Stimulated activated CD8-positive, alpha-beta memory T cell treated with anti-CD3 and anti-CD28 coated beads, Interleukin-2, amount 100 ng/mL, for 48 hours (primary cell): Measurements from ENCODE around the gene IRS1.

Experiments
- DNase-seq, 2 donors: peaks; one replicate each; pipeline ENCODE4 v3.0.0-alpha.2; 2020; ENCODE audit warnings: low read depth in 2 of 2

Gene IRS1

GRCh38 chr2:226721541-226721940 lies 78.1 kb downstream of the IRS1 start:
- DNase-seq: no peak

DNA sequence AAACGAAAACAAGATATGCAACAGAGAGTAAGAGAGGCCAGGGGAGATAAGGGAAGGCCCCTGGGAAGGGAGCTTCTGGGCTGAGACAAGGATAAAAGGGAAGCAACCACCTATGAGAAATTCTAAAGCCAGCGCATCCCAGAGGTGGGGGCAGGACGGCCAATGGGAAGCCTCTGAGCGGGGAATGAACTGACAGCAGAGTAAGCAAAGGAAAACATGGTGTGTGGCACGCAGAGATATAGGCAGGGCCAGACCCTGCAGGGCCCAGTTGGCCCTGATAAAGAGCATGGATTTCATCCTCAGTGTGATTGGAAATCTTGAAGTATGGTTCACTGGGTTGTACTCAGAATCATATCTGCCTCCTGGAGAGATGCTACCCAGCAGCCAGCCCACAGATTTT lies 78.7 kb downstream of the IRS1 start:
- DNase-seq: no peak

- no peak for DNase-seq
Measured at GRCh38 chr2:226717719-226718118, 81.9 kb downstream of the IRS1 start.

- no peak for DNase-seq
Measured at GRCh38 chr2:226716126-226716525, 83.5 kb downstream of the IRS1 start.

GRCh38 chr2:226715347-226715990 lies 84.2 kb downstream of the IRS1 start:
- no peak for DNase-seq

DNA sequence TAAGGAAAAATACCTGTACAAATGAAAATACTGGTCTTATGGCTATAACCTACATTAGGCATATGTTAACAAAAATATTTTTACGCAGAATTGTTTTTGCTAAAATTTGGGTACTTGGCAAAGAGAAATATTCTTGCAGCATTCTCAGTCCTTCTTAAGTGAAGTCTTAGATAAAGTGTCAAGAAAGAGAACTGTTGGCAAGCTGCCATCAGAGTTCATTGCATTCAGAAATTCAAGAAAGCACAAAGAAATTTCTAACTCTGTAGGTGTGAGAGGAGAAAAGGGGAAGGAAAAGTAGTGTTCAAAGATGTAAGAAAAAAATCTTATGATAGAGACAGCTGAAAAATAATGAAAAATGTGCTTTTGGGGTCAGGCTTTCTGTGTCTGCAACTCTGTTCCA lies 86.7 kb downstream of the IRS1 start:
- DNase-seq: no peak

DNA sequence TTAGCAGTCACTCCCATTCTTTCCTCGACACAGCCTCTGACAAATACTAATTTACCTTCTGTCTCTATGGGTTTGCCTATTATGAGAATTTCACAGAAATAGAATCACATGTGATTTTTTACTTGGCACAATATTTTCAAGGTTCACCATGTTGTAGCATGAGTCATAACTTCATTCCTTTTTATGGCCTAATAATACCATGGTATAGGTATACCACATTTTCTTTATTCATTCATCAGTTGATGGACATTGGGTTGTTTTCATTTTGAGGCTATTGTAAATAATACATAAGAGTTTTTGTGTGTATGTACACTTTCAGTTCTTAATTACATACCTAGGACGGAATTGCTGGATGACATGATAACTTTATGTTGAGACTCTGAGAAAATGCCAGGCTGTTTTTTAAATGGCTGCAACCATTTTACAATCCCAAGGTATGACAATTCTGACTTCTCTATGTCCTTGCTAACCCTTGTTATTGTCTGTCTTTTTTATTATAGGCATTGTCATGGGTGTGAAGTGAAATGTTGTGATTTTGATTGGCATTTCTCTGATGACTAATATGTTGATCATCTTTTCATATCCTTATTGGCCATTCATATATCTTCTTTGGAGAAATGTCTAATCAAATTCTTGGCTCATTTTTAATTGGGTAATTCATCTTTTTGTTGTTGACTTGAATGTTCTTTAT lies 87.9 kb downstream of the IRS1 start:
- DNase-seq: no peak

DNA sequence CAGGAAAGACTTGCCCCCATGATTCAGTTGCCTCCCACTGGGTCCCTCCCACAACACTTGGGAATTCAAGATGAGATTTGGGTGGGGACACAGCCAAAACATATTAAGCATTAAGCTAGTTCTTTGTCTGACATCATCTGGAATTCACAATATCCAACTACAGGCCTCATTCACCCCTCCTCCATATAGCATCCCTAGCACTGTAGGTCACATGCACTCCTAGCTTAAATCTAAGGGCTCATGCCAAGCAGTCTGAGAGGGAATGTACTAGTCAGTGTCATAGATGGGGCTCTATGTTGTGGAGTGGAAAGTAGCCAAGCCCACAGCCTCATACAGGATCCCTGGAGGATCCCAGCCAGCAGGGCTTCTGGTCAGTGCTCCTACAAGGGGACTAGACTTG lies 92.1 kb downstream of the IRS1 start:
- DNase-seq: no peak

- no peak for DNase-seq
Measured at GRCh38 chr2:226705965-226706364, 93.7 kb downstream of the IRS1 start.

DNA sequence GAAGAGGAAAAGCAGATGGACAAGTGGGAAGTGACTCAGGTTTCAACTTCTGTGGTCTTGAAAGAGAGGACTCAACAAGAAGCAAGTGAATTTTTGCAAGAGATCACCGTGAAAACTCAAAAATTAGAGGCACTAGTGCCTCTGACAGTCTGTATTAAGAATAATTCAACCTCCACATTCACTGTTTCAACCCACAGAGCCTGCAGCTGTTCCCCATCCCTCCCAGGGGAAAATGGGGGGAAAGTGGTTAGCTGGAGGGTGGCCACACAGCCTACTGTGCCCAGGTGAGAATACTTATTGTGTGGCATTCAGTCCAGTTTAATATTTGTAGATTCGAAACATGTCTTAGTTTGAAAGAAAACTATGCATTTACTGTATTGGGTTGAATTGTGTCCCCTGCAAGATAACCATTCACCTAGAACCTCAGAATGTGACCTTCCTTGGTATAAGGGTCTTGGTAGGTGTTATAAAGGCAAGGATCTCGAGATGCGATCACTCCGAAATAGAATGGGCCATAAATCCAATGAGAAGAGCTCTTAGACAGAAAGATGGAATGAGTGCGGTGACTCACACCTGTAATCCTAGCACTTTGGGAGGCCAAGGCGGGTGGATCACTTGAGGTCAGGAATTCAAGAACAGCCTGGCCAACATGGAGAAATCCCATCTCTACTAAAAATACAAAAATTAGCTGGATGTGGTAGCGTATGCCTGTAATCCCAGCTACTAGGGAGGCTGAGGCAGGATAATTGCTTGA lies 94.3 kb downstream of the IRS1 start:
- no peak for DNase-seq

DNA sequence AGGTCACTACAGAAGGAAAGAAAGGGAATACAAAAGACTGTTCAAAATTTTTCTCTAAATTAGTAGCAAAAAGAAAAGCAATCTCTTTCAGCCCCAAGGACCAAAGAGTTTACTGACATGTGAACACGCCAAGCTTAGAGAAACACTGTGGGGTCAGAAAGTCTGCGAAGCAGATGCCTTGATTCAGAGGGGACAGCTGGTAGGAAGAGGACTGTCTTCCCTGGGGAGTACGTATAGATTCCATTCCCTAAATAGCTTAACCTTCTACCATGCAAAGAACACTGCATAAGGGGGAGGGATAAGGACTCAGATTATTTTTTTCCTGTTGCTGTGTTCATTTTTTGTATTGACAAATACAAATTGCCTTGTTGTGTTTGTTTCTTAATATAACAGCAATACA lies 96.1 kb downstream of the IRS1 start:
- DNase-seq: no peak

DNA sequence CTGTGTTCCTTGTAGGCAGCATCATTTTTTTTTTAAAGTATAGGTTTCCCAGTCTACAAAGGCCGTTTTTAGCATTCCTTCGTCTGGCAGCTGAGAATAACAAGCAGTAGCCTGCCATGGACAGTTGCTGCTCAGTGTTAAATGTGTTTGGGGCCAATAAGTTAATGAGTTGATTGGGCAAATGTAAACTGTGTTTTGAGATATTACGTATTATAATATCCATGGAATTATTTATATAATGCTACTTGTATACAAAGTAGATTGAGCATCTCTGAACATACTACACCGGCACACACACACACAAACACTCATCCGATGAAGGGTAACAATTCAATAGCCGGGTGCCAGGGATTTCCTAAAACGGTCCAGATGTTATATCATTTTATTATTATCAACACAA lies 97.2 kb downstream of the IRS1 start:
- DNase-seq: no peak

DNA sequence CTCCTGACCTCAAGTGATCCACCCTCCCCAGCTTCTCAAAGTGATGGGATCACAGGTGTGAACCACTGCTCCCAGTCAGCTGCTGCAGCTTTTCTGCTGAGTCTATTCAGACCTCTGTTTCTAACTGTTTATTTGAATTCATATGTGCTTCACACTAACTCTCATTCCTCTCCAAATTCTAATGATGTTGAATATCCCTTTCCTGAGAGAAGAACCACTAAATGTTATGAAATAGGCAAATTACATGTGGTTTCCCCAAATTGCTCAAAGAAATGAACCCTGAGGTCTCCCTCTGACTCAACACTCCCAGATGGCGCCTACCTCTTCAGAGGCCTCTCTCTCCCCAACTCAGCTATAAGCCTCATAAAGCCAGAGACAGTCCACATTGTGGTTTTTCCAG lies 98.6 kb downstream of the IRS1 start:
- DNase-seq: no peak

DNA sequence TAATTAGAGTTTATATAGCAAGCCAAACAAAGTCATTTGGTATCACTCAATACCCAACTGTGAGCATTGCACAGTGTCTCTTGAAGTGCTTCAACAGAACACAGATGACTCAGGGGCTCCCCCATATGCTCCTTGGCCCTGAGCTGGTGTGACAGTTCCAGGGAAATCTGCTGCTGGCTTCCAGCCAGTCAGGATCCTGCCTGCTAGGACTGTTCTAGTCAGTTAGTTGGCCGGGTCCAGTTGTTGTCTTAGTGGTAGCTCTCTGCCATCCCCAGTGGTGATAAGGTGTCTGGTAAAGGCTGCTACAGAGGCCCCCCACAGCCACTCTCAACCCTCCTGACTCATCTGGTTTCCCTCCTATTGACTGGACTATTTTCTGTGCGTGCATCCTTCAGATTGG lies 100.3 kb downstream of the IRS1 start:
- no peak for DNase-seq

DNA sequence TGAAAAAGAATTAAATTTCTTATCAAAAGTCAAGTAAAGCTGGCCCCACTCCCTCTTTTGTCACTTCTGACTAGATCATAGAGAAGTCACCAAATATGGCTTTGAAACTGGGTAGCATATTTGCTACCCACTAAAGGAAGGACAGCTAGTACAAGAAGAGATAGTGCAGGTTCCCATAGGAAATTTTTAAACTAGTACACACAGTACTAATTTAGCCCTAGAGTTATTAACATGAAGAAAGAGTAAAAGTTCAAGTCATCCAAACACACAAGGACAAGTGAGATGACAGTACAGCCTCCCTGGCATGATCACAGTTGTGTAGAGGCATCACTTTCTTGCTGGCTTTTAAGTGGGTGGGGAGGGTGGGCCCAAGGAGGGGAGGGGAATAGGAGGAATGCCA lies 100.9 kb downstream of the IRS1 start:
- no peak for DNase-seq

- no peak for DNase-seq
Measured at GRCh38 chr2:226694586-226695284, 104.9 kb downstream of the IRS1 start.

DNA sequence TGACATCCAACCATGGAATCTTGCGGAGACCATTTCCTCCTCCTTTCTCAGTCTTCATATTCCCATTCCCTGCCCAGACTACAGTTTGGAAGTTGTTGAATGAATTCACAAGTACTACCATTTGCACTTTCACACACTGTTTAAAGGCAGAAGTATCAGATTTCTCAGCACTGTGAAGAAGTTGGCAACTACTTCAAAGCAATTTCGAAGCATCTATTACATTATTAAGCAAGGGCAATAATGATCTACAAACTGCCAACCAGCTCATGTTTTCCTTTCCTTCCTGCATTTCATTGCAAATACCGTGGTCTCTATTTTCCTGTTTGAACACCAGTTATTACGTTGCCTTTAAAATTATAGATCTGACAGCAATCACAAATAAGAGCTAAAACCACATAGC lies 105.5 kb downstream of the IRS1 start:
- no peak for DNase-seq

GRCh38 chr2:226693521-226693920 lies 106.1 kb downstream of the IRS1 start:
- no peak for DNase-seq

GRCh38 chr2:226692521-226693126 lies 107.0 kb downstream of the IRS1 start:
- no peak for DNase-seq

DNA sequence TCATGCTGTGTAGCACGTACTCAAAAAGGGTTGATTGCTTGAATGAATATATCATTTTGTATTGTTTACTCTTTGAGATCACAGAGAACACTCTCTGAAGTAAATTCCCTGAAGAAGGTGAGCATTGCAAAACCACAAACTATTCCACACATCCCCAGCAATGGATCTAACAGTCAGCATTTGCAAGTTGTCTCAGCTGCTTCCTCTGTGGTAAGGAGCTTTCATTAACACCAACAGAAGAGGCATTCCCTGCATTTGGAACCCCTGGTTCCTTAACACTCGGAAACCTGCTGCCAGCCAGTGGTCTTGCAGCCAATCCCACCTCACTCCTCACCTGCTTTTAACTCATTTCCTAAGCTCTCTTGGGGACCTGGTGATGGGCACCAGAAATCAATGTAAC lies 108.4 kb downstream of the IRS1 start:
- DNase-seq: no peak

DNA sequence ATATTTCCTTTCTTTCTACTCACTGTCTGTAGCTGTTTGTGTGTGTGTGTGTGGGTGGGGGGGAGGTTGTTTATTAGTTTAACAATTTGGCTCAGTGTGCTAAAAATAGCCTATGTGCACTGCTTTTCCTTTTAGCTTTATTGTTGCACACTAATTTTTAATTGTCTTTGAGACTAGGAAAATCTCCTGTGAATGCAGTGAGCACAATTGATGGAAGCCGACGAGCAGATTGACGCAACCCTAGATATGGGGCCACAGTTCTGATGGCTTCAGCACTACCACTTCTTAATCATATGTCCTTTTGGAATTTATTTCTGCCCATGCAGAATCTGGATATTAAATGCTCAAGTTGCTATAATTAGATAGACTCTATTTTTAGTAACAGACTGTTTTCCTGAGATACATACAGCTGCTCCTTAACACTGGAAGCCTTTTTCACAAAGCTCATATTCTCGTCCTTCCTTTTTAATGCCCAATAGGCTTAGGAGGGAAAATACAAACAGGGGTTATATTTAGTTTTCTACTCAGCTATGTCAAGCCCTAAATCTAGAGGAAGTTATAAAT lies 109.1 kb downstream of the IRS1 start:
- DNase-seq: no peak
